ENCODE data around the gene RAB29. TPM values are rescaled to one million over a fixed set of nuclear protein-coding genes. Genes with fewer than 3 reads are reported as not detected.

The RAB29 gene
- total and polyA plus RNA-seq, 2 donors (not counting 3 experiments of a cell fraction or from before 2014, with no cell fraction given): 18.1 to 18.8 TPM

- Histone ChIP-seq H3K9ac (replicated peaks; ENCODE audit: extremely low read depth, insufficient read depth, low read length) (no peak overlapping the region), H3K27ac (ENCODE audit: insufficient read depth, low read depth, low read length) (no peak overlapping the region), H3K4me2 (ENCODE audit: insufficient read depth, low read length) (no peak overlapping the region), H3K36me3 (ENCODE audit: control insufficient read depth in 2 of 2, extremely low read depth in 1 of 2, insufficient read depth in 2 of 2, low read length in 2 of 2) (no peaks in the 10 kb centered on the region), H4K20me1 (replicated peaks; ENCODE audit: control insufficient read depth, extremely low read depth, insufficient read depth, low read length) (no peaks in the 10 kb centered on the region), H3K9me3 (replicated peaks; ENCODE audit: control insufficient read depth, insufficient read depth, low read length) (no peaks in the 10 kb centered on the region), H3K79me2 (ENCODE audit: control insufficient read depth, insufficient read depth, low read length) (no peaks in the 10 kb centered on the region), H3K4me1 (ENCODE audit: control insufficient read depth, extremely low read depth, insufficient read depth, low read length) (peaks cover 3% of the 10 kb centered on the region), H3K4me3 (replicated peaks in 1 of 3; ENCODE audit: insufficient read depth in 1 of 3, low read depth in 1 of 3, low read length in 3 of 3) (no peak overlapping the region), H3K9me1 (replicated peaks; ENCODE audit: control insufficient read depth, extremely low read depth, insufficient read depth, low read length) (no peaks in the 10 kb centered on the region), H2AFZ (ENCODE audit: low read depth, low read length) (no peak overlapping the region), H3K27me3 (ENCODE audit: control insufficient read depth in 2 of 2, insufficient read depth in 2 of 2, low read length in 2 of 2) (no peaks in the 10 kb centered on the region)
- TF ChIP-seq CTCF (IDR thresholded peaks at IDR 0.05; ENCODE audit: extremely low read depth in 1 of 2, insufficient read depth in 1 of 2, low read depth in 1 of 2, low read length in 2 of 2) (no peak), POLR2AphosphoS5 (IDR thresholded peaks at IDR 0.05; ENCODE audit: insufficient read depth, low read depth, low read length) (no peak), MAX (IDR thresholded peaks at IDR 0.05; ENCODE audit: insufficient read depth, insufficient read length) (no peak), GATA2 (IDR thresholded peaks at IDR 0.05; ENCODE audit: insufficient read depth, insufficient read length, low read depth, low read length) (no peak), POLR2A (IDR thresholded peaks at IDR 0.05; ENCODE audit: low read depth, low read length) (no peak), JUN (IDR thresholded peaks at IDR 0.05; ENCODE audit: borderline replicate concordance, insufficient read depth, insufficient read length, low read depth) (no peak), MYC (IDR thresholded peaks at IDR 0.05; ENCODE audit: low read depth, low read length) (no peak), EZH2 (IDR thresholded peaks at IDR 0.05; ENCODE audit: borderline replicate concordance, low read depth, low read length, severe bottlenecking) (no peak)
- dilution Hi-C loops (cut with MboI; ENCODE audit: extremely low pct_ligation_motif_present, low sequenced_read_pairs) (no loop called here), intact Hi-C loops (cut with micrococcal nuclease) (no loop called here)
- no TSS peak for BruUV-seq (replicated peaks)
- FAIRE-seq (no peak), DNase-seq (ENCODE audit: low read depth, low spot score) (no peak)
- POLR2A ChIA-PET: no interaction called here
- CTCF ChIA-PET: interaction anchor here (0.9 kb wide), 1 partner anchor 14 kb away, joined by 3 read pairs; no protein-coding TSS in a partner anchor
These were observed 5.1 kb upstream of the RAB29 start for GRCh38 chr1:205780335-205780734.

Measured in endothelial cell of umbilical vein (primary cell).